Lower lobe of right lung (tissue), 2 donors: Measurements from ENCODE around the gene ISCU. TPM values are rescaled to one million over a fixed set of nuclear protein-coding genes. Genes with fewer than 3 reads are reported as not detected.

Source experiments
- ATAC-seq, 2 donors: fragments of 200-7000 bp; cut with Tn5 transposase; one replicate each; pipeline ENCODE4 v1.9.1; 2020 to 2022; ENCODE audit warnings: mild to moderate bottlenecking in 2 of 2, moderate library complexity in 2 of 2
- DNase-seq: peaks from one replicate; pipeline ENCODE4 v3.0.0-alpha.2; 2020
- H3K27ac ChIP-seq: fragments of 200-600 bp; one replicate; pipeline ENCODE4 v1.8.0; 2022
- H3K27me3 ChIP-seq: fragments of 200-600 bp; one replicate; pipeline ENCODE4 v1.8.0; 2022; ENCODE audit warnings: low read depth
- H3K36me3 ChIP-seq: fragments of 200-600 bp; one replicate; pipeline ENCODE4 v1.8.0; 2022; ENCODE audit warnings: mild to moderate bottlenecking
- H3K4me1 ChIP-seq: fragments of 200-600 bp; one replicate; pipeline ENCODE4 v1.8.0; 2022
- H3K4me3 ChIP-seq: fragments of 200-600 bp; one replicate; pipeline ENCODE4 v1.8.0; 2022; ENCODE audit warnings: mild to moderate bottlenecking
- H3K9me3 ChIP-seq: fragments of 200-600 bp; one replicate; pipeline ENCODE4 v1.8.0; 2022
- CTCF ChIP-seq: fragments of 200-600 bp; IDR thresholded peaks from one replicate; pipeline ENCODE4 v1.8.0; 2022; ENCODE audit warnings: antibody characterized with exemption, mild to moderate bottlenecking
- intact Hi-C: fragments of 100-400 bp; cut with DNase I; formaldehyde crosslinking; loops from one replicate; pipeline ENCODE4 v1.11.0; 2022
- total RNA-seq: library from RNA; stranded (reverse); fragmentation: NEBNext Ultra II Directional; extraction: Animal tissue kit (Norgen Biotek cat#: 25700); gene quantifications from one replicate; pipeline ENCODE4 v1.2.1, GENCODE V29; 2021
- donor health status: DM: no; HTN: yes; CAD: no; lungs with severe emphysema.

The ISCU gene
- total RNA-seq, 1 donor from 2014 or later: 133 TPM

- intact Hi-C loops: no loop called here
- Histone ChIP-seq H3K27me3 (no peaks in the 10 kb centered on the region), H3K27ac (no peak overlapping the region), H3K9me3 (no peaks in the 10 kb centered on the region), H3K36me3 (no peaks in the 10 kb centered on the region), H3K4me3 (no peak overlapping the region), H3K4me1 (peaks cover 6% of the 10 kb centered on the region)
- no peak for ATAC-seq
- no peak for TF ChIP-seq CTCF
- no peak for DNase-seq
These were observed 42.7 kb downstream of the ISCU start for GRCh38 chr12:108605000-108605689.

GRCh38 chr12:108605690-108606406 is 43.5 kb downstream of the ISCU start:
- intact Hi-C loops: no loop called here
- DNase-seq (no peak), ATAC-seq (no peak)
- Histone ChIP-seq H3K36me3 (no peaks in the 10 kb centered on the region), H3K4me1 (peaks cover 8% of the 10 kb centered on the region), H3K4me3 (no peak overlapping the region), H3K27ac (no peak overlapping the region), H3K9me3 (no peaks in the 10 kb centered on the region), H3K27me3 (no peaks in the 10 kb centered on the region)
- TF ChIP-seq CTCF: no peak

GRCh38 chr12:108606492-108606891 is 44.1 kb downstream of the ISCU start:
- no peaks in the 10 kb centered on the region for H3K27me3 ChIP-seq
- intact Hi-C loops: no loop called here
- DNase-seq: no peak
- peaks cover 8% of the 10 kb centered on the region for H3K4me1 ChIP-seq
- TF ChIP-seq CTCF: no peak
- no peaks in the 10 kb centered on the region for H3K36me3 ChIP-seq
- H3K27ac ChIP-seq: no peak overlapping the region
- no peak for ATAC-seq
- no peak overlapping the region for H3K4me3 ChIP-seq
- H3K9me3 ChIP-seq: no peaks in the 10 kb centered on the region

GRCh38 chr12:108607981-108608600 is 45.7 kb downstream of the ISCU start:
- peaks cover 20% of the 10 kb centered on the region for H3K4me1 ChIP-seq
- H3K4me3 ChIP-seq: no peak overlapping the region
- H3K27ac ChIP-seq: no peak overlapping the region
- DNase-seq (no peak), ATAC-seq (no peak)
- no peaks in the 10 kb centered on the region for H3K36me3 ChIP-seq
- no peaks in the 10 kb centered on the region for H3K9me3 ChIP-seq
- no peak for TF ChIP-seq CTCF
- intact Hi-C loops: no loop called here
- no peaks in the 10 kb centered on the region for H3K27me3 ChIP-seq

GRCh38 chr12:108608616-108609015 is 46.2 kb downstream of the ISCU start:
- intact Hi-C loops: no loop called here
- Histone ChIP-seq H3K9me3 (no peaks in the 10 kb centered on the region), H3K4me1 (peaks cover 26% of the 10 kb centered on the region), H3K27me3 (no peaks in the 10 kb centered on the region), H3K36me3 (no peaks in the 10 kb centered on the region), H3K27ac (no peak overlapping the region), H3K4me3 (no peak overlapping the region)
- ATAC-seq: no peak
- DNase-seq: no peak
- no peak for TF ChIP-seq CTCF
